Spleen (tissue), 11 donors: Measurements from ENCODE around the gene ZMYM4. TPM values are rescaled to one million over a fixed set of nuclear protein-coding genes. Genes with fewer than 3 reads are reported as not detected.
A peak's percentile ranks its signal among the peaks of the same experiment; 100 is the strongest.

Experiments
- DNase-seq: peaks from one replicate; pipeline ENCODE4 v3.0.0-alpha.2; 2020
- H3K27ac ChIP-seq, 8 donors: fragments of 200-600 bp; sonication (generic) in 7 of 8; 1 replicate in 4 of 8; 2 replicates in 4 of 8; pipeline versions ENCODE4 v1.5.0 to v1.8.0; 2016 to 2021; ENCODE audit warnings: inconsistent platforms in 4 of 8, mild to moderate bottlenecking in 4 of 8, moderate library complexity in 1 of 8
- H3K27me3 ChIP-seq, 7 donors: fragments of 200-600 bp; sonication (generic) in 6 of 7; replicated peaks in 1 of 7; 1 replicate in 4 of 7; 2 replicates in 3 of 7; pipeline versions ENCODE4 v1.5.0 to v1.8.0; 2016 to 2021; ENCODE audit warnings: inconsistent platforms in 3 of 7, mild to moderate bottlenecking in 1 of 7
- H3K36me3 ChIP-seq, 6 donors: fragments of 200-600 bp; sonication (generic) in 5 of 6; 1 replicate in 4 of 6; 2 replicates in 2 of 6; pipeline versions ENCODE4 v1.5.0 to v1.8.0; 2016 to 2021; ENCODE audit warnings: inconsistent platforms in 2 of 6
- H3K4me1 ChIP-seq, 6 donors: fragments of 200-600 bp; sonication (generic) in 5 of 6; 1 replicate in 3 of 6; 2 replicates in 3 of 6; pipeline versions ENCODE4 v1.5.0 to v1.8.0; 2016 to 2021; ENCODE audit warnings: inconsistent platforms in 3 of 6
- H3K4me3 ChIP-seq, 8 donors: fragments of 200-600 bp; sonication (generic) in 7 of 8; 1 replicate in 4 of 8; 2 replicates in 4 of 8; pipeline versions ENCODE4 v1.5.0 to v1.8.0; 2016 to 2021; ENCODE audit warnings: inconsistent platforms in 4 of 8, mild to moderate bottlenecking in 4 of 8, moderate library complexity in 2 of 8
- H3K9me3 ChIP-seq, 8 donors: fragments of 200-600 bp; sonication (generic) in 7 of 8; 1 replicate in 4 of 8; 2 replicates in 4 of 8; pipeline versions ENCODE4 v1.5.0 to v1.8.0; 2016 to 2021; ENCODE audit warnings: inconsistent platforms in 4 of 8
- CTCF ChIP-seq, 11 experiments: fragments of 200-600 bp in 7 of 11; fragments of 450-650 bp in 4 of 11; sonication (generic) in 4 of 11; IDR thresholded peaks in 8 of 11; conservative IDR thresholded peaks in 3 of 11; 1 replicate in 7 of 11; 2 replicates in 4 of 11; pipeline versions ENCODE4 v1.4.0 to v1.8.0; 2016 to 2021; ENCODE audit warnings: antibody characterized with exemption in 11 of 11, inconsistent platforms in 4 of 11, mild to moderate bottlenecking in 1 of 11
- POLR2A ChIP-seq, 3 donors: fragments of 450-650 bp; IDR thresholded peaks; one replicate each; pipeline ENCODE4 v1.5.1; 2017; ENCODE audit warnings: antibody characterized with exemption in 3 of 3, mild to moderate bottlenecking in 1 of 3
- POLR2AphosphoS5 ChIP-seq, 3 donors: sonication (generic); formaldehyde crosslinking; IDR thresholded peaks; one replicate each; pipeline ENCODE4 v1.5.1; 2017; ENCODE audit warnings: antibody characterized with exemption in 3 of 3
- WGBS, 5 donors: extraction: QIAGEN DNeasy Blood & Tissue Kit in 3 of 5; methylation state at CpG; one replicate each; pipeline versions ENCODE4 v1.1.5 to v1.1.7; 2013 to 2018; 5-methylcytosine and 5-hydroxymethylcytosine counted together
- intact Hi-C: fragments of 100-400 bp; cut with DNase I; formaldehyde crosslinking; loops from one replicate; pipeline ENCODE4 v1.15.0; 2023; ENCODE audit warnings: low total_unique reads
- polyA plus RNA-seq, 3 donors: library from polyadenylated mRNA; stranded (reverse); fragments of 200-250 nt; gene quantifications; one replicate each; pipeline ENCODE4 v1.2.1, GENCODE V29; 2013
- total RNA-seq, 7 donors: library from RNA; depleted of rRNA in 3 of 7; stranded (reverse); fragments of >200 nt in 3 of 7; fragmentation: NEBNext Ultra II Directional in 4 of 7; extraction: Animal tissue kit (Norgen Biotek cat#: 25700) in 4 of 7; gene quantifications; one replicate each; pipeline versions ENCODE4 v1.1.0 to v1.2.1, GENCODE V29; 2016 to 2021
- donor health status: healthy with polysubstance abuse.
- donor health status: DM: no; HTN: no; CAD: no; lungs with moderate emphysema.
- donor health status: DM: no; HTN: no; CAD: no.
- donor health status: Bipolar disorder and iron deficiency.
- donor health status: healthy.
- donor health status: DM: no; HTN: no; CAD: no.
- donor health status: DM: yes; HTN: yes; CAD: no.

Gene ZMYM4
- total and polyA plus RNA-seq, 10 donors: 9.0 to 70.2 (median 47.1) TPM

GRCh38 chr1:35441926-35442579 lies 173.5 kb downstream of the ZMYM4 start:
- no peak for DNase-seq
- H3K9me3 ChIP-seq: no peaks in the 10 kb centered on the region
- no peaks in the 10 kb centered on the region for H3K27me3 ChIP-seq
- peaks cover 8 to 100% (median 70%) of the 10 kb centered on the region in 6 donors for H3K36me3 ChIP-seq
- peak overlapping the region in 6 of 8 donors; percentile 26 to 84 (median 53) for H3K27ac ChIP-seq
- H3K4me3 ChIP-seq: peak overlapping the region in 1 of 8 donors; percentile 23
- peaks cover 0 to 38% (median 14%) of the 10 kb centered on the region in 6 donors for H3K4me1 ChIP-seq
- 89 to 93% (median 92%) methylated on average over 8 of the region's 8 CpGs for WGBS, 5 donors
- intact Hi-C loops: loop anchor here (10.0 kb wide), 1 partner anchor 333 kb away; no protein-coding TSS in a partner anchor
- TF ChIP-seq POLR2A (IDR thresholded peaks at IDR 0.05) (no peak), POLR2AphosphoS5 (IDR thresholded peaks at IDR 0.05) (no peak), CTCF (IDR thresholded peaks at IDR 0.05 in 8 of 11, conservative IDR thresholded peaks at IDR 0.05 in 3 of 11) (no peak)

- H3K27me3 ChIP-seq: no peaks in the 10 kb centered on the region
- TF ChIP-seq POLR2A (IDR thresholded peaks at IDR 0.05) (no peak), CTCF (IDR thresholded peaks at IDR 0.05 in 8 of 11, conservative IDR thresholded peaks at IDR 0.05 in 3 of 11) (no peak), POLR2AphosphoS5 (IDR thresholded peaks at IDR 0.05) (no peak)
- H3K27ac ChIP-seq: peak overlapping the region in 7 of 8 donors; percentile 6 to 84 (median 48)
- intact Hi-C loops: loop anchor here (10.0 kb wide), 1 partner anchor 332 kb away; no protein-coding TSS in a partner anchor
- DNase-seq: no peak
- H3K36me3 ChIP-seq: peaks cover 8 to 100% (median 69%) of the 10 kb centered on the region in 6 donors
- 28 to 72% (median 47%) methylated on average over 4 of the region's 4 CpGs for WGBS, 5 donors
- no peaks in the 10 kb centered on the region for H3K9me3 ChIP-seq
- H3K4me3 ChIP-seq: peak overlapping the region in 1 of 8 donors; percentile 23
- peaks cover 0 to 44% (median 16%) of the 10 kb centered on the region in 6 donors for H3K4me1 ChIP-seq
These were observed 174.2 kb downstream of the ZMYM4 start for GRCh38 chr1:35442734-35443133.

DNA sequence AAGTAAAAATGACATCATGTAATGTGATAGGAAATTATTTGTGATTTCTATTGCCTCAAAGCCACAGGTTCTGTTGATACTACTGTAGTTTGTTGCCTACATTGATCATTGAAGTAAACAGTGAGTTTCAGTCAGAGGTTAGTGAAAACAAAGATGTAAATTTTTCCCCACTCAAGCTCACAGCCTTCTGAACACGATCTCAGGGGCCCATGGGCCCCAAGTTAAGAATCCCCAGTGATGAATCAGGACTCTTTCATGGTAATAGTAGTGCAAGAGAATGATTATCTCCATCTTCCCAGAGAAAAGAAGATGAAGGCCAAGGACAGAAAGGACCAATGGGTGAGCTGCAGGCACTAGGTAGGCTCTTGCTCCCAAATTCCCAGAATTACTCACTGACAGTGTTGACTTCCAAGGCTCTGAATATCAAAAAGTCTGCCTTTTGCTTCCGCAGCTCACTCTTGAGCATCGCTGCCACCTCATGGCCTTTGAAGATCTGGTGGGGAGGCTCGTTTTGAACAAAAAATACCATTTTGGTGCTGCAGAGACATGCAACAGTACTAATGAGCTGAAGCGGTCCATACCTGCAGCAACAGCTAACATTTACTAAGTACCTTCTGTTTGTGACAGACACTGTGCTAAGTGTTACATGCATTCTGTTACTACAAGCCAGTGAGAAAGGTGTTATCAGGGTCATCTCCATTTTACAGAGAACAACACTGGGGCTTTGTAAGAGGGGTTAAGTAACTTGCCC lies 175.4 kb downstream of the ZMYM4 start:
- Histone ChIP-seq H3K27me3 (no peaks in the 10 kb centered on the region), H3K4me1 (peaks cover 0 to 56% (median 16%) of the 10 kb centered on the region in 6 donors), H3K9me3 (no peaks in the 10 kb centered on the region), H3K4me3 (no peak overlapping the region), H3K27ac (peak overlapping the region in 1 of 8 donors; percentile 84), H3K36me3 (peaks cover 8 to 100% (median 75%) of the 10 kb centered on the region in 6 donors)
- 82 to 87% (median 85%) methylated on average over 5 of the region's 5 CpGs for WGBS, 5 donors
- DNase-seq: no peak
- intact Hi-C loops: loop anchor here (10.0 kb wide), 1 partner anchor 331 kb away; no protein-coding TSS in a partner anchor
- TF ChIP-seq POLR2A (IDR thresholded peaks at IDR 0.05) (no peak), POLR2AphosphoS5 (IDR thresholded peaks at IDR 0.05) (no peak), CTCF (IDR thresholded peaks at IDR 0.05 in 8 of 11, conservative IDR thresholded peaks at IDR 0.05 in 3 of 11) (no peak)

GRCh38 chr1:35444519-35444774 lies 175.9 kb downstream of the ZMYM4 start:
- DNase-seq: no peak
- H3K27ac ChIP-seq: peak overlapping the region in 1 of 8 donors; percentile 84
- intact Hi-C loops: loop anchor here (10.0 kb wide), 1 partner anchor 330 kb away; no protein-coding TSS in a partner anchor
- no peak for TF ChIP-seq CTCF (IDR thresholded peaks at IDR 0.05 in 8 of 11, conservative IDR thresholded peaks at IDR 0.05 in 3 of 11)
- TF ChIP-seq POLR2AphosphoS5 (IDR thresholded peaks at IDR 0.05): no peak
- peaks cover 0 to 61% (median 18%) of the 10 kb centered on the region in 6 donors for H3K4me1 ChIP-seq
- H3K9me3 ChIP-seq: no peaks in the 10 kb centered on the region
- no peaks in the 10 kb centered on the region for H3K27me3 ChIP-seq
- no peak overlapping the region for H3K4me3 ChIP-seq
- peaks cover 5 to 100% (median 73%) of the 10 kb centered on the region in 6 donors for H3K36me3 ChIP-seq
